Measurements from ENCODE around the gene CEL. TPM values are rescaled to one million over a fixed set of nuclear protein-coding genes. Genes with fewer than 3 reads are reported as not detected.

Gene CEL
- total and polyA plus RNA-seq, 10 donors = 0.46 to 5.3 (median 0.72) TPM; not detected in 2

GRCh38 chr9:133120501-133121197 is 58.9 kb downstream of the CEL start:
- WGBS, 5 donors = 0 to 2% (median 2%) methylated on average over 4 to 66 of the region's 66 CpGs
- intact Hi-C loops (cut with DNase I; ENCODE audit: low total_unique reads) = no loop called here
- peak overlapping the region; percentile 58 to 90 (median 66) for H3K4me3 ChIP-seq
- H3K4me1 ChIP-seq = peaks cover 64 to 93% (median 88%) of the 10 kb centered on the region in 6 donors
- no peaks in the 10 kb centered on the region for H3K36me3 ChIP-seq
- H3K9me3 ChIP-seq = no peaks in the 10 kb centered on the region
- DNase-seq = peak; percentile 93
- H3K27ac ChIP-seq = peak overlapping the region; percentile 57 to 95 (median 92)
- no peaks in the 10 kb centered on the region for H3K27me3 ChIP-seq (replicated peaks in 1 of 7)
- no peak for TF ChIP-seq CTCF (IDR thresholded peaks at IDR 0.05 in 8 of 11, conservative IDR thresholded peaks at IDR 0.05 in 3 of 11)
- TF ChIP-seq POLR2AphosphoS5 (IDR thresholded peaks at IDR 0.05) = peak in 1 of 3 donors; percentile 4
- TF ChIP-seq POLR2A (IDR thresholded peaks at IDR 0.05) = no peak

Small RNAs within 50 kb of the gene (microRNA-seq; reads per million reads assigned to microRNA genes)
- gene MIR6877 = 0.85 to 2.9 (median 2.8) reads per million in 3 donors

Small RNAs within 50 kb of the gene (small RNA-seq; reads per million reads assigned to genes)
- 0 to 0.07 (median 0.03) reads per million in 4 donors for gene MIR6877

Other genes starting within 250 kb of the CEL start
- 1 to 10 TPM in 1 of 7 donors, under 1 TPM in 6; 0.51 to 1.8 (median 0.92) TPM for gene AK8, start 183.7 kb upstream of the CEL start, total RNA-seq
- 1 to 10 TPM in 2 of 3 donors, under 1 TPM in 1; 0.22 to 1.8 (median 1.0) TPM for gene AK8, start 183.7 kb upstream of the CEL start, polyA plus RNA-seq
- 1 to 10 TPM; 1.1 to 5.6 (median 2.5) TPM for gene SPACA9, start 183.1 kb upstream of the CEL start, total RNA-seq
- gene SPACA9, start 183.1 kb upstream of the CEL start, polyA plus RNA-seq = 1 to 10 TPM; 1.7 to 3.5 (median 3.0) TPM
- 10 to 100 TPM; 46.9 to 80.6 (median 56.9) TPM for gene TSC1, start 117.4 kb upstream of the CEL start, total RNA-seq
- gene TSC1, start 117.4 kb upstream of the CEL start, polyA plus RNA-seq = 10 to 100 TPM in 2 of 3 donors, 1 to 10 TPM in 1; 6.9 to 12.7 (median 12.1) TPM
- gene GFI1B, start 83.3 kb upstream of the CEL start, total RNA-seq = 1 to 10 TPM; 1.5 to 4.0 (median 3.0) TPM
- under 1 TPM; 0.14 to 0.20 (median 0.19) TPM for gene GFI1B, start 83.3 kb upstream of the CEL start, polyA plus RNA-seq
- 10 to 100 TPM; 40.5 to 64.4 (median 47.6) TPM for gene GTF3C5, start 31.0 kb upstream of the CEL start, total RNA-seq
- 10 to 100 TPM; 34.9 to 52.5 (median 44.4) TPM for gene GTF3C5, start 31.0 kb upstream of the CEL start, polyA plus RNA-seq
- gene RALGDS, start 59.3 kb downstream of the CEL start, total RNA-seq = 10 to 100 TPM; 50.6 to 74.3 (median 60.3) TPM
- 10 to 100 TPM; 21.3 to 40.1 (median 27.2) TPM for gene RALGDS, start 59.3 kb downstream of the CEL start, polyA plus RNA-seq
- gene GBGT1, start 101.9 kb downstream of the CEL start, total RNA-seq = 10 to 100 TPM; 16.8 to 52.8 (median 31.2) TPM
- gene GBGT1, start 101.9 kb downstream of the CEL start, polyA plus RNA-seq = 10 to 100 TPM in 2 of 3 donors, 1 to 10 TPM in 1; 9.2 to 14.1 (median 10.7) TPM
- under 1 TPM in 1 of 7 donors, not detected in 6; 0.95 TPM for gene OBP2B, start 147.3 kb downstream of the CEL start, total RNA-seq
- under 1 TPM in 2 of 3 donors, not detected in 1; 0.16 to 0.38 TPM for gene OBP2B, start 147.3 kb downstream of the CEL start, polyA plus RNA-seq
- gene ABO, start 213.2 kb downstream of the CEL start, total RNA-seq = 1 to 10 TPM; 1.1 to 5.8 (median 2.7) TPM
- gene ABO, start 213.2 kb downstream of the CEL start, polyA plus RNA-seq = under 1 TPM; 0.26 to 0.96 (median 0.64) TPM

Data from spleen (tissue), 11 donors.